Sigmoid colon (tissue), 7 donors: ENCODE data around the gene GSTT2B. TPM values are rescaled to one million over a fixed set of nuclear protein-coding genes. Genes with fewer than 3 reads are reported as not detected.

Experiments used
- DNase-seq: peaks from one replicate; pipeline ENCODE4 v3.0.0-alpha.2; 2019
- H3K27ac ChIP-seq, 4 donors: fragments of 200-600 bp; sonication (generic); one replicate each; pipeline ENCODE4 v1.5.1; 2016 to 2019; ENCODE audit warnings: mild to moderate bottlenecking in 1 of 4
- H3K27me3 ChIP-seq, 3 donors: fragments of 200-600 bp; sonication (generic); one replicate each; pipeline ENCODE4 v1.5.1; 2019; ENCODE audit warnings: mild to moderate bottlenecking in 1 of 3
- H3K36me3 ChIP-seq, 4 donors: fragments of 200-600 bp; sonication (generic); one replicate each; pipeline ENCODE4 v1.5.1; 2016 to 2019
- H3K4me1 ChIP-seq, 4 donors: fragments of 200-600 bp; sonication (generic); one replicate each; pipeline ENCODE4 v1.5.1; 2017 to 2019
- H3K4me3 ChIP-seq, 4 donors: fragments of 200-600 bp; sonication (generic); one replicate each; pipeline ENCODE4 v1.5.1; 2017 to 2019; ENCODE audit warnings: mild to moderate bottlenecking in 2 of 4, moderate library complexity in 1 of 4
- H3K9me3 ChIP-seq, 4 donors: fragments of 200-600 bp in 3 of 4; sonication (generic) in 3 of 4; one replicate each; pipeline versions ENCODE4 v1.5.1 to v1.6.1; 2013 to 2019
- CTCF ChIP-seq, 4 experiments: fragments of 450-650 bp in 3 of 4; fragments of 200-600 bp in 1 of 4; IDR thresholded peaks; one replicate each; pipeline ENCODE4 v1.5.1; 2016 to 2019; ENCODE audit warnings: antibody characterized with exemption in 4 of 4, mild to moderate bottlenecking in 3 of 4, moderate library complexity in 2 of 4
- EP300 ChIP-seq, 4 donors: sonication (generic); formaldehyde crosslinking; IDR thresholded peaks; one replicate each; pipeline ENCODE4 v1.6.1; 2017; ENCODE audit warnings: antibody characterized with exemption in 4 of 4
- POLR2A ChIP-seq, 2 donors: fragments of 450-650 bp; IDR thresholded peaks; one replicate each; pipeline ENCODE4 v1.6.1; 2016; ENCODE audit warnings: antibody characterized with exemption in 2 of 2, mild to moderate bottlenecking in 2 of 2, moderate library complexity in 2 of 2
- POLR2AphosphoS5 ChIP-seq, 4 donors: sonication (generic); formaldehyde crosslinking; IDR thresholded peaks; one replicate each; pipeline ENCODE4 v1.6.1; 2017; ENCODE audit warnings: antibody characterized with exemption in 4 of 4
- WGBS, 2 donors: extraction: QIAGEN DNeasy Blood & Tissue Kit; methylation state at CpG; one replicate each; pipeline ENCODE4 v1.1.7; 2013; 5-methylcytosine and 5-hydroxymethylcytosine counted together
- intact Hi-C: fragments of 100-400 bp; cut with DNase I; formaldehyde crosslinking; loops from one replicate; pipeline ENCODE4 v1.15.1; 2023
- polyA plus RNA-seq, 3 donors: library from polyadenylated mRNA; stranded (reverse); fragments of 200-250 nt; gene quantifications; one replicate each; pipeline ENCODE4 v1.2.3, GENCODE V29; 2013
- total RNA-seq, 4 donors: library from RNA; depleted of rRNA; stranded (reverse); fragments of >200 nt; gene quantifications; one replicate each; pipeline ENCODE4 v1.1.0, GENCODE V29; 2016
- donor health status: healthy with polysubstance abuse.
- donor health status: Bipolar disorder and iron deficiency.
- donor health status: healthy.

Gene GSTT2B
- total and polyA plus RNA-seq, 7 donors, result 0.71 to 9.4 (median 4.2) TPM; not detected in 2

- H3K4me3 ChIP-seq, result no peak overlapping the region
- 83 to 87% methylated on average over 8 of the region's 8 CpGs for WGBS, 2 donors
- peaks cover 0 to 18% (median 11%) of the 10 kb centered on the region in 4 donors for H3K4me1 ChIP-seq
- DNase-seq, result no peak
- H3K27me3 ChIP-seq, result no peaks in the 10 kb centered on the region
- no peaks in the 10 kb centered on the region for H3K9me3 ChIP-seq
- H3K27ac ChIP-seq, result no peak overlapping the region
- no peaks in the 10 kb centered on the region for H3K36me3 ChIP-seq
- intact Hi-C loops, result no loop called here
- TF ChIP-seq CTCF (IDR thresholded peaks at IDR 0.05), result no peak
- no peak for TF ChIP-seq POLR2AphosphoS5 (IDR thresholded peaks at IDR 0.05)
- TF ChIP-seq EP300 (IDR thresholded peaks at IDR 0.05), result no peak
- TF ChIP-seq POLR2A (IDR thresholded peaks at IDR 0.05), result no peak
These were observed 46.4 kb upstream of the GSTT2B start for GRCh38 chr22:24007253-24008021.

GRCh38 chr22:24006914-24007214, 45.9 kb upstream of the GSTT2B start:
- Histone ChIP-seq H3K9me3 (no peaks in the 10 kb centered on the region), H3K27me3 (no peaks in the 10 kb centered on the region), H3K4me1 (peaks cover 0 to 12% (median 5%) of the 10 kb centered on the region in 4 donors), H3K4me3 (no peak overlapping the region), H3K36me3 (no peaks in the 10 kb centered on the region), H3K27ac (no peak overlapping the region)
- intact Hi-C loops, result no loop called here
- TF ChIP-seq POLR2A (IDR thresholded peaks at IDR 0.05) (no peak), CTCF (IDR thresholded peaks at IDR 0.05) (no peak), POLR2AphosphoS5 (IDR thresholded peaks at IDR 0.05) (no peak)
- 91 to 96% methylated on average over 6 of the region's 6 CpGs for WGBS, 2 donors
- DNase-seq, result no peak

GRCh38 chr22:24006207-24006913, 45.4 kb upstream of the GSTT2B start:
- 84 to 95% methylated on average over 10 of the region's 10 CpGs for WGBS, 2 donors
- intact Hi-C loops, result no loop called here

GRCh38 chr22:24005201-24005600, 44.2 kb upstream of the GSTT2B start, which contains the start of gene GSTT4:
Gene GSTT4, minus strand, starts transcription at chr22:24005453. Its CDS starts 97 bp downstream, at chr22:24005356.
- peak within 1 kb of the TSS; percentile 39 to 66 (median 54) for H3K27ac ChIP-seq
- intact Hi-C loops, result no loop called here
- TF ChIP-seq EP300 (IDR thresholded peaks at IDR 0.05) (no peak), POLR2A (IDR thresholded peaks at IDR 0.05) (no peak), POLR2AphosphoS5 (IDR thresholded peaks at IDR 0.05) (peak in 1 of 4 donors; percentile 35)

More at GRCh38 chr22:24006207-24006913, 45.4 kb upstream of the GSTT2B start:
- H3K36me3 ChIP-seq, result no peaks in the 10 kb centered on the region
- H3K27ac ChIP-seq, result peak overlapping the region in 1 of 4 donors; percentile 66
- H3K4me1 ChIP-seq, result peaks cover 0 to 10% (median 4%) of the 10 kb centered on the region in 4 donors
- TF ChIP-seq EP300 (IDR thresholded peaks at IDR 0.05), result no peak
- TF ChIP-seq CTCF (IDR thresholded peaks at IDR 0.05), result no peak
- TF ChIP-seq POLR2A (IDR thresholded peaks at IDR 0.05), result no peak
- no peak for TF ChIP-seq POLR2AphosphoS5 (IDR thresholded peaks at IDR 0.05)
- H3K4me3 ChIP-seq, result no peak overlapping the region
- no peak for DNase-seq
- no peaks in the 10 kb centered on the region for H3K27me3 ChIP-seq
- H3K9me3 ChIP-seq, result no peaks in the 10 kb centered on the region

GRCh38 chr22:24003887-24004286, 42.9 kb upstream of the GSTT2B start:
- Histone ChIP-seq H3K27ac (no peak overlapping the region), H3K27me3 (no peaks in the 10 kb centered on the region), H3K9me3 (no peaks in the 10 kb centered on the region), H3K36me3 (no peaks in the 10 kb centered on the region), H3K4me3 (no peak overlapping the region), H3K4me1 (peaks cover 0 to 10% (median 4%) of the 10 kb centered on the region in 4 donors)
- intact Hi-C loops, result no loop called here
- TF ChIP-seq CTCF (IDR thresholded peaks at IDR 0.05), result no peak
- TF ChIP-seq EP300 (IDR thresholded peaks at IDR 0.05), result no peak
- no peak for TF ChIP-seq POLR2AphosphoS5 (IDR thresholded peaks at IDR 0.05)
- TF ChIP-seq POLR2A (IDR thresholded peaks at IDR 0.05), result no peak
- peak; percentile 69 for DNase-seq
- WGBS, 2 donors, result 78 to 89% methylated on average over 9 of the region's 9 CpGs

More at GRCh38 chr22:24005201-24005600, 44.2 kb upstream of the GSTT2B start, which contains the start of gene GSTT4:
- peak; percentile 71 for DNase-seq
- no peaks in the 10 kb centered on the region for H3K27me3 ChIP-seq
- H3K4me1 ChIP-seq, result peaks cover 0 to 10% (median 4%) of the 10 kb centered on the region in 4 donors
- H3K4me3 ChIP-seq, result no peak within 1 kb of the TSS
- no peaks in the 10 kb centered on the region for H3K9me3 ChIP-seq
- WGBS, 2 donors, result 84 to 87% methylated on average over 6 of the region's 6 CpGs
- no peaks in the 10 kb centered on the region for H3K36me3 ChIP-seq
